NCI-H226 (cell line): ENCODE results near the gene ITM2B.
"Not testable (repeated sequence)": the region's sequence is repeated elsewhere in the genome, so short reads cannot be mapped to it uniquely, and the experiment has no call there.

Source experiments
- DNase-seq: peaks from one replicate; pipeline ENCODE4 v3.0.0-alpha.2; 2015

Gene ITM2B

GRCh38 chr13:48230541-48230940 is 2.5 kb upstream of the ITM2B start:
- DNase-seq, result no peak

GRCh38 chr13:48231080-48231479 is 1.9 kb upstream of the ITM2B start:
- DNase-seq, result no peak

- DNase-seq, result no peak
These were observed 1.1 kb upstream of the ITM2B start for GRCh38 chr13:48231933-48232332.

- DNase-seq, result no peak
These were observed 473 bp upstream of the ITM2B start for GRCh38 chr13:48232420-48233045.

- DNase-seq, result peak; percentile 8
These were observed 983 bp downstream of the ITM2B start for GRCh38 chr13:48233889-48234488.

- DNase-seq, result no peak
These were observed 1.7 kb downstream of the ITM2B start for GRCh38 chr13:48234566-48235340.

- peak; percentile 56 for DNase-seq
These were observed 2.5 kb downstream of the ITM2B start for GRCh38 chr13:48235341-48236135.

GRCh38 chr13:48236528-48237353 is 3.7 kb downstream of the ITM2B start:
- no peak for DNase-seq

GRCh38 chr13:48239369-48239768 is 6.4 kb downstream of the ITM2B start:
- DNase-seq, result not testable (repeated sequence)

- no peak for DNase-seq
These were observed 8.6 kb downstream of the ITM2B start for GRCh38 chr13:48241651-48242050.

GRCh38 chr13:48242677-48243076 is 9.7 kb downstream of the ITM2B start:
- no peak for DNase-seq

GRCh38 chr13:48244159-48244558 is 11.2 kb downstream of the ITM2B start:
- DNase-seq, result no peak

GRCh38 chr13:48246102-48246501 is 13.1 kb downstream of the ITM2B start:
- no peak for DNase-seq

GRCh38 chr13:48249018-48249417 is 16.0 kb downstream of the ITM2B start:
- DNase-seq, result no peak

- no peak for DNase-seq
These were observed 18.6 kb downstream of the ITM2B start for GRCh38 chr13:48251611-48252081.

- DNase-seq, result no peak
These were observed 19.2 kb downstream of the ITM2B start for GRCh38 chr13:48252176-48252575.

GRCh38 chr13:48253849-48254248 is 20.8 kb downstream of the ITM2B start:
- no peak for DNase-seq

- no peak for DNase-seq
These were observed 22.1 kb downstream of the ITM2B start for GRCh38 chr13:48255090-48255489.

GRCh38 chr13:48255954-48256353 is 22.9 kb downstream of the ITM2B start:
- no peak for DNase-seq

GRCh38 chr13:48258002-48258401 is 25.0 kb downstream of the ITM2B start:
- no peak for DNase-seq

GRCh38 chr13:48258430-48258829 is 25.4 kb downstream of the ITM2B start:
- DNase-seq, result no peak

- DNase-seq, result no peak
These were observed 28.0 kb downstream of the ITM2B start for GRCh38 chr13:48260970-48261369.
